Mammary epithelial cell (primary cell): ENCODE results near the gene PTCRA.

Experiments
- EZH2 ChIP-seq: IDR thresholded peaks from 2 replicates; pipeline ENCODE4 v1.6.1; 2012; ENCODE audit warnings: low read length, inconsistent platforms, borderline replicate concordance
- TF ChIP-seq, protein P1 (sequence below), 2 donors: IDR thresholded peaks in 1 of 2; conservative IDR thresholded peaks in 1 of 2; 2 replicates each; pipeline ENCODE4 v1.5.1; 2011 to 2012; ENCODE audit warnings: inconsistent platforms in 2 of 2, low read length in 2 of 2, mild to moderate bottlenecking in 2 of 2, control low read depth in 1 of 2, low read depth in 1 of 2; ENCODE audit not compliant: insufficient read depth in 1 of 2; ENCODE audit errors: extremely low read depth in 1 of 2

DNA sequence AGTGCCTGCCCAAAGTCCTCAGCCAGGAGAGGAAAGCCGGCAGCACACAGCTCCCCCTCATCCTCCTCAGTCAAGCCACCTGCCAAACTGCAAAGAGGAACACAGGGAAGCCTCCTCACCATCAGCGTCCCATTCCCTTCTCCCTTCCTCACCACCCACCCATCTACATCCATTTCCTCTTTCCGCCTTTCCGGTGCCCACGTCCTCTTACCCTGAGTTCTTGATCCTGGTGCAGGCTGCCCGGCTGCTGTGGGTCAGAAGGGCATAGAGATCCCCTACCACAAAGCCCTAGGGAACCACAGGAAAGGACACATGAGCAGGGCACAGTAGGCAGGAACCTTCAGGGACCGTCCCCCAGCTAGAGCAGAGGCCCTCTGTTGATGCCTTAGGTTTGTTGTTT, 50.7 kb downstream of the PTCRA start:
- TF ChIP-seq, protein P1, sequence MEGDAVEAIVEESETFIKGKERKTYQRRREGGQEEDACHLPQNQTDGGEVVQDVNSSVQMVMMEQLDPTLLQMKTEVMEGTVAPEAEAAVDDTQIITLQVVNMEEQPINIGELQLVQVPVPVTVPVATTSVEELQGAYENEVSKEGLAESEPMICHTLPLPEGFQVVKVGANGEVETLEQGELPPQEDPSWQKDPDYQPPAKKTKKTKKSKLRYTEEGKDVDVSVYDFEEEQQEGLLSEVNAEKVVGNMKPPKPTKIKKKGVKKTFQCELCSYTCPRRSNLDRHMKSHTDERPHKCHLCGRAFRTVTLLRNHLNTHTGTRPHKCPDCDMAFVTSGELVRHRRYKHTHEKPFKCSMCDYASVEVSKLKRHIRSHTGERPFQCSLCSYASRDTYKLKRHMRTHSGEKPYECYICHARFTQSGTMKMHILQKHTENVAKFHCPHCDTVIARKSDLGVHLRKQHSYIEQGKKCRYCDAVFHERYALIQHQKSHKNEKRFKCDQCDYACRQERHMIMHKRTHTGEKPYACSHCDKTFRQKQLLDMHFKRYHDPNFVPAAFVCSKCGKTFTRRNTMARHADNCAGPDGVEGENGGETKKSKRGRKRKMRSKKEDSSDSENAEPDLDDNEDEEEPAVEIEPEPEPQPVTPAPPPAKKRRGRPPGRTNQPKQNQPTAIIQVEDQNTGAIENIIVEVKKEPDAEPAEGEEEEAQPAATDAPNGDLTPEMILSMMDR (conservative IDR thresholded peaks at IDR 0.05 in 1 of 2, IDR thresholded peaks at IDR 0.05 in 1 of 2; ENCODE audit: extremely low read depth in 1 of 2, insufficient read depth in 1 of 2, low read depth in 1 of 2, low read length in 2 of 2): no peak
- no peak for TF ChIP-seq EZH2
